Adrenal gland (tissue), 5 donors: ENCODE data around the gene HOXC6.

Source experiments
- POLR2A ChIP-seq, 2 donors: fragments of 450-650 bp; IDR thresholded peaks; one replicate each; pipeline ENCODE4 v1.6.1; 2017; ENCODE audit warnings: antibody characterized with exemption in 2 of 2, mild to moderate bottlenecking in 2 of 2, moderate library complexity in 1 of 2
- TF ChIP-seq, protein P1 (sequence below), 6 experiments: fragments of 450-650 bp in 4 of 6; fragments of 200-600 bp in 2 of 6; sonication (generic) in 1 of 6; IDR thresholded peaks; 1 replicate in 5 of 6; 2 replicates in 1 of 6; pipeline versions ENCODE4 v1.5.1 to v1.8.0; 2016 to 2021; ENCODE audit warnings: antibody characterized with exemption in 6 of 6, mild to moderate bottlenecking in 2 of 6, moderate library complexity in 1 of 6
- donor health status: DM: no; HTN: no; CAD: no.

- TF ChIP-seq, protein P1, sequence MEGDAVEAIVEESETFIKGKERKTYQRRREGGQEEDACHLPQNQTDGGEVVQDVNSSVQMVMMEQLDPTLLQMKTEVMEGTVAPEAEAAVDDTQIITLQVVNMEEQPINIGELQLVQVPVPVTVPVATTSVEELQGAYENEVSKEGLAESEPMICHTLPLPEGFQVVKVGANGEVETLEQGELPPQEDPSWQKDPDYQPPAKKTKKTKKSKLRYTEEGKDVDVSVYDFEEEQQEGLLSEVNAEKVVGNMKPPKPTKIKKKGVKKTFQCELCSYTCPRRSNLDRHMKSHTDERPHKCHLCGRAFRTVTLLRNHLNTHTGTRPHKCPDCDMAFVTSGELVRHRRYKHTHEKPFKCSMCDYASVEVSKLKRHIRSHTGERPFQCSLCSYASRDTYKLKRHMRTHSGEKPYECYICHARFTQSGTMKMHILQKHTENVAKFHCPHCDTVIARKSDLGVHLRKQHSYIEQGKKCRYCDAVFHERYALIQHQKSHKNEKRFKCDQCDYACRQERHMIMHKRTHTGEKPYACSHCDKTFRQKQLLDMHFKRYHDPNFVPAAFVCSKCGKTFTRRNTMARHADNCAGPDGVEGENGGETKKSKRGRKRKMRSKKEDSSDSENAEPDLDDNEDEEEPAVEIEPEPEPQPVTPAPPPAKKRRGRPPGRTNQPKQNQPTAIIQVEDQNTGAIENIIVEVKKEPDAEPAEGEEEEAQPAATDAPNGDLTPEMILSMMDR (IDR thresholded peaks at IDR 0.05): no peak
- TF ChIP-seq POLR2A (IDR thresholded peaks at IDR 0.05): no peak
These were observed 23.0 kb downstream of the HOXC6 start for GRCh38 chr12:54051026-54051842.
